Osteocyte (in vitro differentiated cells): ENCODE data around the gene C1QTNF6. TPM values are rescaled to one million over a fixed set of nuclear protein-coding genes. Genes with fewer than 3 reads are reported as not detected.

Experiments used
- DNase-seq: peaks from one replicate; pipeline ENCODE4 v3.0.0; 2021; ENCODE audit warnings: mixed read lengths; ENCODE audit not compliant: unreplicated experiment; ENCODE audit errors: extremely low spot score
- H3K27ac Mint-ChIP-seq: one replicate; pipeline ENCODE4 v1.8.0; 2021; ENCODE audit warnings: mild to moderate bottlenecking, mixed read lengths; ENCODE audit not compliant: unreplicated experiment
- H3K27me3 Mint-ChIP-seq: one replicate; pipeline ENCODE4 v1.8.0; 2021; ENCODE audit warnings: mixed read lengths; ENCODE audit not compliant: unreplicated experiment
- H3K36me3 Mint-ChIP-seq: one replicate; pipeline ENCODE4 v1.8.0; 2021; ENCODE audit warnings: mixed read lengths; ENCODE audit not compliant: unreplicated experiment
- H3K4me1 Mint-ChIP-seq: one replicate; pipeline ENCODE4 v1.8.0; 2021; ENCODE audit warnings: mixed read lengths; ENCODE audit not compliant: unreplicated experiment
- H3K4me3 Mint-ChIP-seq: one replicate; pipeline ENCODE4 v1.8.0; 2021; ENCODE audit warnings: mild to moderate bottlenecking, moderate library complexity, mixed read lengths; ENCODE audit not compliant: unreplicated experiment
- H3K9me3 Mint-ChIP-seq: one replicate; pipeline ENCODE4 v1.8.0; 2021; ENCODE audit warnings: mixed read lengths; ENCODE audit not compliant: unreplicated experiment
- CTCF ChIP-seq: fragments of 200-600 bp; sonication (generic); IDR thresholded peaks from 2 replicates; pipeline ENCODE4 v1.5.0; 2021; ENCODE audit warnings: antibody characterized with exemption, mild to moderate bottlenecking, moderate library complexity
- total RNA-seq: library from RNA; stranded (reverse); gene quantifications from 2 replicates; pipeline ENCODE4 v1.2.1, GENCODE V29; 2021

The C1QTNF6 gene
- total RNA-seq, 1 donor from 2014 or later = 36.4 TPM

GRCh38 chr22:37167981-37168647 lies 19.9 kb downstream of the C1QTNF6 start:
- no peak for DNase-seq
- Mint-ChIP-seq H3K27ac (no peak overlapping the region), H3K4me1 (peaks cover 2% of the 10 kb centered on the region), H3K4me3 (no peak overlapping the region), H3K36me3 (no peaks in the 10 kb centered on the region), H3K9me3 (no peaks in the 10 kb centered on the region), H3K27me3 (peaks cover 30% of the 10 kb centered on the region)
- TF ChIP-seq CTCF = no peak

GRCh38 chr22:37167176-37167980 lies 20.7 kb downstream of the C1QTNF6 start:
- H3K36me3 Mint-ChIP-seq = no peaks in the 10 kb centered on the region
- TF ChIP-seq CTCF = no peak
- no peak overlapping the region for H3K27ac Mint-ChIP-seq
- H3K4me3 Mint-ChIP-seq = no peak overlapping the region
- H3K9me3 Mint-ChIP-seq = no peaks in the 10 kb centered on the region
- peaks cover 2% of the 10 kb centered on the region for H3K4me1 Mint-ChIP-seq
- peaks cover 31% of the 10 kb centered on the region for H3K27me3 Mint-ChIP-seq
- no peak for DNase-seq

- H3K4me3 Mint-ChIP-seq = no peak overlapping the region
- no peak overlapping the region for H3K27ac Mint-ChIP-seq
These were observed 21.4 kb downstream of the C1QTNF6 start for GRCh38 chr22:37166675-37167066.

GRCh38 chr22:37165940-37166674 lies 21.9 kb downstream of the C1QTNF6 start:
- Mint-ChIP-seq H3K36me3 (no peaks in the 10 kb centered on the region), H3K4me3 (no peak overlapping the region), H3K27ac (no peak overlapping the region), H3K27me3 (peaks cover 24% of the 10 kb centered on the region), H3K9me3 (no peaks in the 10 kb centered on the region), H3K4me1 (peaks cover 2% of the 10 kb centered on the region)
- DNase-seq = no peak
- no peak for TF ChIP-seq CTCF

More at GRCh38 chr22:37166675-37167066, 21.4 kb downstream of the C1QTNF6 start:
- Mint-ChIP-seq H3K27me3 (peaks cover 27% of the 10 kb centered on the region), H3K9me3 (no peaks in the 10 kb centered on the region), H3K4me1 (peaks cover 2% of the 10 kb centered on the region), H3K36me3 (no peaks in the 10 kb centered on the region)
- peak; percentile 92 for DNase-seq
- peak; percentile 93 for TF ChIP-seq CTCF

- no peak for TF ChIP-seq CTCF
- Mint-ChIP-seq H3K4me3 (no peak overlapping the region), H3K27me3 (peaks cover 23% of the 10 kb centered on the region), H3K9me3 (no peaks in the 10 kb centered on the region), H3K27ac (no peak overlapping the region), H3K36me3 (no peaks in the 10 kb centered on the region), H3K4me1 (peaks cover 2% of the 10 kb centered on the region)
- DNase-seq = no peak
These were observed 23.0 kb downstream of the C1QTNF6 start for GRCh38 chr22:37165066-37165465.
